Activated T-helper 1 cell treated with anti-CD3 and anti-CD28 coated beads, Interleukin-12 subunit alpha, Interleukin-12 subunit beta, Interleukin-2, Interleukin-4 antibody, amounts not matched to agents 30 ng/mL and 10 ng/mL and 1 ng/mL, durations not matched to agents 14 hours and 24 hours and 36 hours (primary cell): ENCODE results near the gene CCNYL1. TPM values are rescaled to one million over a fixed set of nuclear protein-coding genes. Genes with fewer than 3 reads are reported as not detected.
A peak's percentile ranks its signal among the peaks of the same experiment; 100 is the strongest.

Experiments
- DNase-seq: peaks from one replicate; pipeline ENCODE4 v3.0.0; 2021; ENCODE audit warnings: low spot score
- H3K27ac Mint-ChIP-seq: one replicate; pipeline ENCODE4 v1.8.0; 2021; ENCODE audit warnings: mild to moderate bottlenecking, mixed read lengths
- H3K27me3 Mint-ChIP-seq: one replicate; pipeline ENCODE4 v1.8.0; 2022; ENCODE audit warnings: mild to moderate bottlenecking, moderate library complexity, mixed read lengths; ENCODE audit not compliant: insufficient read depth
- H3K36me3 Mint-ChIP-seq: one replicate; pipeline ENCODE4 v1.8.0; 2021; ENCODE audit warnings: low read depth, mixed read lengths
- H3K4me1 Mint-ChIP-seq: one replicate; pipeline ENCODE4 v1.8.0; 2021; ENCODE audit warnings: low read depth, mixed read lengths
- H3K4me3 Mint-ChIP-seq: one replicate; pipeline ENCODE4 v1.8.0; 2021; ENCODE audit warnings: mild to moderate bottlenecking, moderate library complexity, mixed read lengths
- H3K9me3 Mint-ChIP-seq: one replicate; pipeline ENCODE4 v1.8.0; 2021; ENCODE audit warnings: mixed read lengths
- intact Hi-C: fragments of 100-400 bp; cut with micrococcal nuclease; formaldehyde crosslinking; loops from one replicate; pipeline ENCODE4 v1.15.1; 2024
- total RNA-seq: library from RNA; stranded (reverse); gene quantifications from 2 replicates; pipeline ENCODE4 v1.2.3, GENCODE V29; 2022

CCNYL1 gene
- total RNA-seq, 1 donor from 2014 or later = 6.8 TPM

GRCh38 chr2:207766041-207766551, 54.7 kb downstream of the CCNYL1 start:
- Mint-ChIP-seq H3K27me3 (peaks cover 44% of the 10 kb centered on the region), H3K4me3 (no peak overlapping the region), H3K4me1 (peaks cover 21% of the 10 kb centered on the region), H3K36me3 (peaks cover 4% of the 10 kb centered on the region), H3K9me3 (no peaks in the 10 kb centered on the region), H3K27ac (no peak overlapping the region)
- no peak for DNase-seq
- intact Hi-C loops = loop anchor here (5.0 kb wide), 2 partner anchors 206 to 501 kb away; partner anchors contain the start of gene PIKFYVE

- H3K36me3 Mint-ChIP-seq = peaks cover 4% of the 10 kb centered on the region
- no peaks in the 10 kb centered on the region for H3K9me3 Mint-ChIP-seq
- H3K4me3 Mint-ChIP-seq = peak overlapping the region; percentile 72
- no peak for DNase-seq
- peaks cover 23% of the 10 kb centered on the region for H3K4me1 Mint-ChIP-seq
- no peak overlapping the region for H3K27ac Mint-ChIP-seq
- H3K27me3 Mint-ChIP-seq = peaks cover 51% of the 10 kb centered on the region
- intact Hi-C loops = loop anchor here (5.0 kb wide), 2 partner anchors 205 to 500 kb away; partner anchors contain the start of gene PIKFYVE
Measured at GRCh38 chr2:207766697-207767460, 55.4 kb downstream of the CCNYL1 start.

GRCh38 chr2:207767461-207768167, 56.2 kb downstream of the CCNYL1 start:
- H3K4me1 Mint-ChIP-seq = peaks cover 25% of the 10 kb centered on the region
- no peak overlapping the region for H3K27ac Mint-ChIP-seq
- no peaks in the 10 kb centered on the region for H3K9me3 Mint-ChIP-seq
- peaks cover 4% of the 10 kb centered on the region for H3K36me3 Mint-ChIP-seq
- no peak for DNase-seq
- peaks cover 55% of the 10 kb centered on the region for H3K27me3 Mint-ChIP-seq
- H3K4me3 Mint-ChIP-seq = peak overlapping the region; percentile 86
- intact Hi-C loops = loop anchor here (5.0 kb wide), 2 partner anchors 205 to 500 kb away; partner anchors contain the start of gene PIKFYVE

GRCh38 chr2:207768168-207768865, 56.9 kb downstream of the CCNYL1 start:
- peaks cover 4% of the 10 kb centered on the region for H3K36me3 Mint-ChIP-seq
- peaks cover 25% of the 10 kb centered on the region for H3K4me1 Mint-ChIP-seq

GRCh38 chr2:207768866-207769596, 57.6 kb downstream of the CCNYL1 start:
- Mint-ChIP-seq H3K36me3 (peaks cover 4% of the 10 kb centered on the region), H3K4me1 (peaks cover 25% of the 10 kb centered on the region), H3K27ac (peak overlapping the region; percentile 12), H3K27me3 (peaks cover 50% of the 10 kb centered on the region), H3K9me3 (no peaks in the 10 kb centered on the region), H3K4me3 (peak overlapping the region; percentile 86)
- DNase-seq = peak; percentile 3
- intact Hi-C loops = loop anchor here (1.0 to 5.0 kb wide), 3 partner anchors 144 to 498 kb away; partner anchors contain the start of genes METTL21A and PIKFYVE

More at GRCh38 chr2:207768168-207768865, 56.9 kb downstream of the CCNYL1 start:
- no peaks in the 10 kb centered on the region for H3K9me3 Mint-ChIP-seq
- DNase-seq = no peak
- peaks cover 54% of the 10 kb centered on the region for H3K27me3 Mint-ChIP-seq
- H3K27ac Mint-ChIP-seq = no peak overlapping the region
- intact Hi-C loops = loop anchor here (5.0 kb wide), 2 partner anchors 204 to 499 kb away; partner anchors contain the start of gene PIKFYVE
- peak overlapping the region; percentile 86 for H3K4me3 Mint-ChIP-seq

- H3K4me1 Mint-ChIP-seq = peaks cover 25% of the 10 kb centered on the region
- intact Hi-C loops = loop anchor here (1.0 to 2.0 kb wide), 2 partner anchors 60 to 270 kb away; partner anchors contain the start of gene CCNYL1
- no peak for DNase-seq
- peak overlapping the region; percentile 31 for H3K27ac Mint-ChIP-seq
- H3K36me3 Mint-ChIP-seq = peaks cover 4% of the 10 kb centered on the region
- peak overlapping the region; percentile 85 for H3K4me3 Mint-ChIP-seq
- no peaks in the 10 kb centered on the region for H3K9me3 Mint-ChIP-seq
- peaks cover 41% of the 10 kb centered on the region for H3K27me3 Mint-ChIP-seq
Measured at GRCh38 chr2:207770602-207771404, 59.4 kb downstream of the CCNYL1 start.

- Mint-ChIP-seq H3K4me3 (no peak overlapping the region), H3K36me3 (peaks cover 4% of the 10 kb centered on the region), H3K9me3 (no peaks in the 10 kb centered on the region), H3K4me1 (peaks cover 25% of the 10 kb centered on the region), H3K27me3 (peaks cover 36% of the 10 kb centered on the region), H3K27ac (no peak overlapping the region)
- no peak for DNase-seq
- intact Hi-C loops = loop anchor here (2.0 kb wide), 1 partner anchor 269 kb away; no protein-coding TSS in a partner anchor
Measured at GRCh38 chr2:207771421-207771820, 60.0 kb downstream of the CCNYL1 start.

GRCh38 chr2:207772081-207772843, 60.8 kb downstream of the CCNYL1 start:
- H3K4me1 Mint-ChIP-seq = peaks cover 22% of the 10 kb centered on the region
- peaks cover 29% of the 10 kb centered on the region for H3K27me3 Mint-ChIP-seq
- no peak overlapping the region for H3K27ac Mint-ChIP-seq
- H3K9me3 Mint-ChIP-seq = no peaks in the 10 kb centered on the region
- intact Hi-C loops = no loop called here
- DNase-seq = no peak
- no peak overlapping the region for H3K4me3 Mint-ChIP-seq
- H3K36me3 Mint-ChIP-seq = peaks cover 4% of the 10 kb centered on the region

- peaks cover 4% of the 10 kb centered on the region for H3K36me3 Mint-ChIP-seq
- H3K27me3 Mint-ChIP-seq = peaks cover 28% of the 10 kb centered on the region
- DNase-seq = no peak
- H3K9me3 Mint-ChIP-seq = no peaks in the 10 kb centered on the region
- H3K4me3 Mint-ChIP-seq = no peak overlapping the region
- H3K4me1 Mint-ChIP-seq = peaks cover 17% of the 10 kb centered on the region
- no peak overlapping the region for H3K27ac Mint-ChIP-seq
- intact Hi-C loops = no loop called here
Measured at GRCh38 chr2:207772844-207773205, 61.4 kb downstream of the CCNYL1 start.

- intact Hi-C loops = no loop called here
Measured at GRCh38 chr2:207775473-207775872, 64.0 kb downstream of the CCNYL1 start.

GRCh38 chr2:207777124-207777523, 65.7 kb downstream of the CCNYL1 start:
- Mint-ChIP-seq H3K36me3 (no peaks in the 10 kb centered on the region), H3K9me3 (no peaks in the 10 kb centered on the region), H3K27ac (no peak overlapping the region), H3K4me1 (no peaks in the 10 kb centered on the region), H3K27me3 (peaks cover 7% of the 10 kb centered on the region), H3K4me3 (no peak overlapping the region)
- intact Hi-C loops = no loop called here
- DNase-seq = no peak

More at GRCh38 chr2:207775473-207775872, 64.0 kb downstream of the CCNYL1 start:
- Mint-ChIP-seq H3K9me3 (no peaks in the 10 kb centered on the region), H3K4me3 (no peak overlapping the region), H3K4me1 (peaks cover 10% of the 10 kb centered on the region), H3K27ac (no peak overlapping the region), H3K27me3 (peaks cover 22% of the 10 kb centered on the region), H3K36me3 (peaks cover 4% of the 10 kb centered on the region)
- no peak for DNase-seq
